ENCODE data around the gene ENAH.

Gene ENAH

GRCh38 chr1:225468270-225469020 is 184.5 kb downstream of the ENAH start:
- H3K9me2 ChIP-seq (replicated peaks; ENCODE audit: control insufficient read depth, low read length), result no peaks in the 10 kb centered on the region
- no peaks in the 10 kb centered on the region for H3K79me2 ChIP-seq (ENCODE audit: control insufficient read depth, low read length)
- peak overlapping the region; percentile 89 for H3K4me3 ChIP-seq (ENCODE audit: low read length)
- no peaks in the 10 kb centered on the region for H3F3A ChIP-seq (ENCODE audit: control insufficient read depth, insufficient read depth)
- peaks cover 25% of the 10 kb centered on the region for H3K4me1 ChIP-seq (ENCODE audit: control insufficient read depth, low read length)
- no peaks in the 10 kb centered on the region for H3K9me3 ChIP-seq (ENCODE audit: control insufficient read depth, insufficient read depth, low read length)
- H3K27ac ChIP-seq (ENCODE audit: low read depth, low read length), result peak overlapping the region; percentile 80; the same call in 1 of the 2 replicates
- peak overlapping the region; percentile 98 for H3K4me2 ChIP-seq (ENCODE audit: low read length)
- no peaks in the 10 kb centered on the region for H4K20me1 ChIP-seq (ENCODE audit: control insufficient read depth, insufficient read depth, low read depth, low read length)
- TF ChIP-seq CTCF (IDR thresholded peaks at IDR 0.05; ENCODE audit: low read depth, low read length, poor library complexity, severe bottlenecking) (no peak), EZH2phosphoT487 (IDR thresholded peaks at IDR 0.05; ENCODE audit: borderline replicate concordance, low read length) (no peak)
- H3K36me3 ChIP-seq (ENCODE audit: control insufficient read depth, low read length), result no peaks in the 10 kb centered on the region
- no peaks in the 10 kb centered on the region for H3K27me3 ChIP-seq (ENCODE audit: control insufficient read depth, low read length)

- peak overlapping the region; percentile 80 for H3K27ac ChIP-seq (ENCODE audit: low read depth, low read length)
- H3K4me3 ChIP-seq (ENCODE audit: low read length), result peak overlapping the region; percentile 89
Measured at GRCh38 chr1:225467193-225468020, 185.5 kb downstream of the ENAH start.

GRCh38 chr1:225466848-225467192 is 186.1 kb downstream of the ENAH start:
- H3K27me3 ChIP-seq (ENCODE audit: control insufficient read depth, low read length), result no peaks in the 10 kb centered on the region
- H3F3A ChIP-seq (ENCODE audit: control insufficient read depth, insufficient read depth), result no peaks in the 10 kb centered on the region
- no peaks in the 10 kb centered on the region for H4K20me1 ChIP-seq (ENCODE audit: control insufficient read depth, insufficient read depth, low read depth, low read length)
- TF ChIP-seq CTCF (IDR thresholded peaks at IDR 0.05; ENCODE audit: low read depth, low read length, poor library complexity, severe bottlenecking) (no peak), EZH2phosphoT487 (IDR thresholded peaks at IDR 0.05; ENCODE audit: borderline replicate concordance, low read length) (no peak)
- no peaks in the 10 kb centered on the region for H3K9me2 ChIP-seq (replicated peaks; ENCODE audit: control insufficient read depth, low read length)
- H3K4me2 ChIP-seq (ENCODE audit: low read length), result peak overlapping the region; percentile 98
- no peaks in the 10 kb centered on the region for H3K79me2 ChIP-seq (ENCODE audit: control insufficient read depth, low read length)
- H3K27ac ChIP-seq (ENCODE audit: low read depth, low read length), result peak overlapping the region; percentile 80
- H3K4me1 ChIP-seq (ENCODE audit: control insufficient read depth, low read length), result peaks cover 22% of the 10 kb centered on the region
- H3K36me3 ChIP-seq (ENCODE audit: control insufficient read depth, low read length), result no peaks in the 10 kb centered on the region
- no peaks in the 10 kb centered on the region for H3K9me3 ChIP-seq (ENCODE audit: control insufficient read depth, insufficient read depth, low read length)
- H3K4me3 ChIP-seq (ENCODE audit: low read length), result peak overlapping the region; percentile 89

More at GRCh38 chr1:225467193-225468020, 185.5 kb downstream of the ENAH start:
- TF ChIP-seq CTCF (IDR thresholded peaks at IDR 0.05; ENCODE audit: low read depth, low read length, poor library complexity, severe bottlenecking) (no peak), EZH2phosphoT487 (IDR thresholded peaks at IDR 0.05; ENCODE audit: borderline replicate concordance, low read length) (no peak)
- H3K9me2 ChIP-seq (replicated peaks; ENCODE audit: control insufficient read depth, low read length), result no peaks in the 10 kb centered on the region
- H3K4me2 ChIP-seq (ENCODE audit: low read length), result peak overlapping the region; percentile 98
- H3F3A ChIP-seq (ENCODE audit: control insufficient read depth, insufficient read depth), result no peaks in the 10 kb centered on the region
- H3K4me1 ChIP-seq (ENCODE audit: control insufficient read depth, low read length), result peaks cover 22% of the 10 kb centered on the region
- no peaks in the 10 kb centered on the region for H3K9me3 ChIP-seq (ENCODE audit: control insufficient read depth, insufficient read depth, low read length)
- no peaks in the 10 kb centered on the region for H3K27me3 ChIP-seq (ENCODE audit: control insufficient read depth, low read length)
- no peaks in the 10 kb centered on the region for H3K36me3 ChIP-seq (ENCODE audit: control insufficient read depth, low read length)
- H4K20me1 ChIP-seq (ENCODE audit: control insufficient read depth, insufficient read depth, low read depth, low read length), result no peaks in the 10 kb centered on the region
- H3K79me2 ChIP-seq (ENCODE audit: control insufficient read depth, low read length), result no peaks in the 10 kb centered on the region
